HG03439 (cell line): ENCODE data around the gene SGCE.
"Not testable (repeated sequence)": the region's sequence is repeated elsewhere in the genome, so short reads cannot be mapped to it uniquely, and the experiment has no call there.

Experiments
- ATAC-seq: cut with Tn5 transposase; IDR thresholded peaks from one replicate; pipeline ENCODE4 v1.9.1; 2021; ENCODE audit warnings: mild to moderate bottlenecking, moderate library complexity; ENCODE audit not compliant: unreplicated experiment

SGCE gene, protein sequence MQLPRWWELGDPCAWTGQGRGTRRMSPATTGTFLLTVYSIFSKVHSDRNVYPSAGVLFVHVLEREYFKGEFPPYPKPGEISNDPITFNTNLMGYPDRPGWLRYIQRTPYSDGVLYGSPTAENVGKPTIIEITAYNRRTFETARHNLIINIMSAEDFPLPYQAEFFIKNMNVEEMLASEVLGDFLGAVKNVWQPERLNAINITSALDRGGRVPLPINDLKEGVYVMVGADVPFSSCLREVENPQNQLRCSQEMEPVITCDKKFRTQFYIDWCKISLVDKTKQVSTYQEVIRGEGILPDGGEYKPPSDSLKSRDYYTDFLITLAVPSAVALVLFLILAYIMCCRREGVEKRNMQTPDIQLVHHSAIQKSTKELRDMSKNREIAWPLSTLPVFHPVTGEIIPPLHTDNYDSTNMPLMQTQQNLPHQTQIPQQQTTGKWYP

DNA sequence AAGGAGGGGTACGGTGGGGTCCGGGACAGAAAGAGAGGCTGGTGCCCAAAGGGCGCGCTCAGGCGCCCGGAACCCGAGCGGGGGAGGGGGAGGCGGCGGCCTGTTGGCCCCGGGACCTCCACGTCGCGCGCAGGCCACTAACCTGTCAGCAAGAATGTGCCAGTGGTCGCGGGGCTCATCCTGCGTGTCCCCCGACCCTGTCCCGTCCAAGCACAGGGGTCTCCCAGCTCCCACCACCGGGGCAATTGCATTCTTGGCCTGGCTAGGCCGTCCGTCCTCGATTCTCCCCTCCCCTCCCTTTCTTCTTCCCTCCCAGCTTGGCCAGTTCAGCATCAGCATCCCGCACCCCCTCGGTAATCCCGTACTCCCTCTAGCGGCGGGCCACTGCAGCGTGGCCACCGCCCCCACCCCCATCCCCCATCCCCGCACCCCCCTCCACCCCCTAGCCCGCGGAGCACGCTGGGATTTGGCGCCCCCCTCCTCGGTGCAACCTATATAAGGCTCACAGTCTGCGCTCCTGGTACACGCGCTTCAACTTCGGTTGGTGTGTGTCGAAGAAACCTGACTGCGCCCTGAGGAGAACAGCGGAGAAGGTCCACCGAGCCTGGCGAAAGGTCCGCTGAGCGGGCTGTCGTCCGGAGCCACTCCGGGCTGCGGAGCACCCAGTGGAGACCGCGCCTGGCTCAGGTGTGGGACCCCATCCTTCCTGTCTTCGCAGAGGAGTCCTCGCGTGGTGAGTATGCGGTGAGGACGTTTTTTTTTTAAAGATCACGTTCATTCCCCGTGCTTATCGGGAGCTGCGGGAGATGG is at the start of gene SGCE:
Gene SGCE, minus strand, starts transcription at position 286 of the 810 bp plus-strand sequence. Its CDS starts 35 bp downstream, at position 251.
- ATAC-seq: no peak

DNA sequence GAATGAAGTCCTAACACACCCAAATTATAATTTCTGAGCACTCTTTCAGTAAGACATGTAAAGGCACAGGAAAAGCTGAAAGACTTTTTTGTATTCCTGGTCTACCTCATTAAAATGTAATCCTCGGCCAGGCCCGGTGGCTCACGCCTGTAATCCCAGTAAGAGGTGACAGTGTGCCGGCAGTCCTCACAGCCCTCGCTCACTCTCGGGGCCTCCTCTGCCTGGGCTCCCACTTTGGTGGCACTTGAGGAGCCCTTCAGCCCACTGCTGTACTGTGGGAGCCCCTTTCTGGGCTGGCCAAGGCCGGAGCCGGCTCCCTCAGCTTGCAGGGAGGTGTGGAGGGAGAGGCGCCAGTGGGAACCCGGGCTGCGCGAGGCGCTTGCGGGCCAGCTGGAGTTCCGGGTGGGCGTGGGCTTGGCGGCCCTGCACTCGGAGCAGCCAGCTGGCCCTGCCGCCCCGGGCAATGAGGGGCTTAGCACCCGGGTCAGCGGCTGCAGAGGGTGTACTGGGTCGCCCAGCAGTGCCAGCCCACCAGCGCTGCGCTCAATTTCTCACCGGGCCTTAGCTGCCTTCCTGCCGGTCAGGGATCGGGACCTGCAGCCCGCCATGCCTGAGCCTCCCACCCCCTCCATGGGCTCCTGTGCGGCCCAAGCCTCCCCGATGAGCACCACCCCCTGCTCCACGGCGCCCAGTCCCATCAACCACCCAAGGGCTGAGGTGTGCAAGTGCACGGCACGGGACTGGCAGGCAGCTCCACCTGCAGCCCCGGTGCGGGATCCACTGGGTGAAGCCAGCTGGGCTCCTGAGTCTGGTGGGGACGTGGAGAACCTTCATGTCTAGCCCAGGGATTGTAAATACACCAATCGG is 49.5 kb upstream of the SGCE start:
- not testable (repeated sequence) for ATAC-seq

- no peak for ATAC-seq
Measured at GRCh38 chr7:94701555-94701973, 45.6 kb upstream of the SGCE start.

GRCh38 chr7:94700926-94701554 is 45.1 kb upstream of the SGCE start:
- ATAC-seq: no peak

GRCh38 chr7:94698275-94698674 is 42.3 kb upstream of the SGCE start:
- no peak for ATAC-seq

GRCh38 chr7:94697035-94697974 is 41.4 kb upstream of the SGCE start:
- no peak for ATAC-seq

- ATAC-seq: no peak
Measured at GRCh38 chr7:94687810-94688209, 31.9 kb upstream of the SGCE start.

DNA sequence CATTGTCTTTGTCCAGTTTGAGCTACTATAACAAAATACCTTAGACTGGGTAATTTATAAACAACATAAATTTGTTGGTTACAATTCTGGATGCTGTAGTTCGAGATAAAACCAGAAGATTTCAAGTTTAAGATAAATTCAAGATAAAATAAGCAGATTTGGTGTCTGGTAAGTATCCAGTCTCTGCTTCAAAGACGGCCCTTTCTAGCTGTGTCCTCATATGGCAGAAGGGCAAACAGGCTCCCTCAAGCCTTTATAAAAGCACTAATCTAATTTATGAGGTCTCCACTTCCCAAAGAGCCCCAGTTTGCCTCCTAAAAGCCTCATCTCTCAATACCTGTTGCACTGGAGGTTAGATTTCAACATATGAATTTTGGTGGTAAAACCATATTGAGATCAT is 31.1 kb upstream of the SGCE start:
- ATAC-seq: no peak

DNA sequence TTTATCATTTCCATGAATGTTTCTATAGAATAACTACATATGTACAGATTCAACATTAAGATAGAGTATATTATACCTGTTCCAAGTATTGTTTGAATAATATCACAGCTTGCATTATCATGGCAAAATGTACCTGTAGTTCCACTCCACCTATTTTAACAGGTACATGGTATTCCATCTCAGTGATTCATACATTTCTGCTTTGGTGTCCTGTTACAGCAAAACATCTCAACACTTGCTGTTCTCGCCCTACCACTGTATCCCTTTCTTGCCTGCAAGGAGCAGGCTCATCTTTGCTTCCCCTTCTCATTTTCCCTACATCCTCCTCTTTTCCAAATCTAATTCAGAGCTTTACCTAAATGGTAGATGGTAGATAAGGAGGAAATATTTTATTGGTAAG is 27.1 kb upstream of the SGCE start:
- no peak for ATAC-seq

DNA sequence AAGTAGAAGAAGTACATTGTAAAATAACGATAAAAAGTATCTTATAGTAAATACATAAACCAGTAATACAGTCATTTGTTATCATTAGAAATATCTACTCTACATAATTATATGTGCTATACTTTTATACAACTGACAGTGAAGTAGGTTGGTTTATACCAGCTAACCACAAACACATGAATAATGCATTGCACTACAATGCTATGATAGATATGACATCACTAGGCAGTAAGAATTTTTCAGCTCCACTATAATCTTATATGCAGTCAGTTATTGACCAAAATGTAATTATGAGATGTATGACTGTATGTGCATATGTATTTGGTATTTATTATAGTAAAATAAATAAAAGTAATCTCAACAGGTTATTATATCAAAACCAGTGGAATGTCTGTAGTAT is 23.4 kb upstream of the SGCE start:
- ATAC-seq: no peak

GRCh38 chr7:94676431-94676830 is 20.5 kb upstream of the SGCE start:
- no peak for ATAC-seq

DNA sequence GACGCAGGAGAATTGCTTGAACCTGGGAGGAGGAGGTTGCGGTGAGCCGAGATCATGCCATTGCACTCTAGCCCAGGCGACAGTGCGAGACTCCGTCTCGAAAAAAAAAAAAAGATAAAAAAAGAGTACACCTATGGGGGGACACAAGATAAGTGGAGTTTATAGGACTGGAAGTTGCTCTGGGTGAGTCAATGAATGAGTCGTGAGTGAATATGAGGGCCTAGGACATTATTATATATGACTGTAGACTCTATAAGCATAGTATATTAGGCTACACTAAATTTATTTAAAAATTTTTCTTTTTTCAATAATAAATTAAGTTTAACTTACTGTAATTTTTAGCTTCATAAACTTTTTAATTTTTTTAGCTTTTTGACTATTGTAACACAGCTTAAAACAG is 19.4 kb upstream of the SGCE start:
- ATAC-seq: no peak

DNA sequence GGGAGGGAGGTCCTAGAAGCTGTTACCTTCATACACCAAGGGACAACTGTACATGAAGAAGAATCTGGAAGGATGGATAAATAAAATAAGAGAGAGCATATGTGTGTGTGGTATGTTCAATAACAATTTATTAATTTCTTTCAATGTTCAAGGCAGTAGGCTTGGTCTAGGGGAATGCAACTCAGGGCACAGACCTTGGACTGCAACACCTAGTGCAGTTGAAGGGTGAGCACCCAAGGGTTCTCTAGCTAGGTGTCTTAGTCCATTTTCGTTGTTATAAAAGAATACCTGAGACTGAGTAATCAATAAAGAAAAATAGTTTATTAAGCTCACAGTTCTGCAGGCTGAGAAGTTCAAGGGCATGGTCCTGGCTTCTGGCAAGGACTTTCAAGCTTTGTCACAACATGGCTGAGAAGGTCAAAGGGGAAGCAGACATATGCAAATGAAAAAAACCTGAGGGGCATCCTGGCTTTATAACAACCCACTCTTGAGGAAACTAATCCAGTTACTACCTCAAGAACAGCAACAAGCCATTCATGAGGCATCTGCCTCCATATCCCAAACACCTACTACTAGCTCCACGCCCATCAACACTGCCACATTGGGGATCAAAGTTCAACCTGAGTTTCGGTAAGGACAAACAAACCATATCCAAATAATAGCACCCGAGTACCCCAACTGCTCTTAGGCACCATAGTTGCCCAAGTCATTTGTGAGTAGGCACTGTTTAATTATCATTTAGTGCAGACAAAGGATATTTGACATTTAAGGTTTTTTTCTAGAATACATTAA is 15.7 kb upstream of the SGCE start:
- no peak for ATAC-seq

DNA sequence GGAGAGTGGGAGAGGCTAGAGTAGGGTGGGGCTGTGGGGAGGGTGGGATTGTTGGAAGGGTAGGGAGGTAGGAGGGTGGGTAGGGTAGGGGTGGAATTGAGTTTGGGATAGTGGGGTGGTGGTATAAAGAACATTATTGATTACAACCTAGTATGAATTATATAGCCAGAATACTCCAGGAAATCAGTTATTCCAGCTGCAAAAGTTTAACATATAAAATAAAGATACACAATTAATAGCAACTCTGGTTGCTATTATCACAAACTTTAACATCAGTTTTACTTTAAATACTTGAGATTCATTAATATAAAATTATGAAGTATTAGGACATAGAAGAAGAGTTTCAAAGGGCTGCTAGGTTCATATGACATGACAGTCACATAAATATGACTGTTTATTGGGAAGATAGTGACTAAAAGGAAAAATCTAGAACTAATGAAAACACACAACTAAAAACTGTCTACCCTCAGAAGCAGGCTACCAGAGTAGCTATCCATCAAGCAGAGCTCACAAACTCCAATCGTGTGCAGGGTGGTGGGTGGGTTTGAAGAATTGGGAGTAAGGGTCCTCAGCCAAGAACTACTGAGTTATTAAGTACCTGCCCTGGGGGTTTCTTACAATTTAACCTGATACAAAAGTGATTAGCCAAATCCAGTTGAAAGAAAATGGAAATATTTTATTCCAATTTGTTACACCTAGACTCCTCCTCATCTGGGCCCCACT is 14.0 kb upstream of the SGCE start:
- no peak for ATAC-seq

- no peak for ATAC-seq
Measured at GRCh38 chr7:94666879-94667587, 11.1 kb upstream of the SGCE start.

- no peak for ATAC-seq
Measured at GRCh38 chr7:94665426-94665825, 9.5 kb upstream of the SGCE start.

DNA sequence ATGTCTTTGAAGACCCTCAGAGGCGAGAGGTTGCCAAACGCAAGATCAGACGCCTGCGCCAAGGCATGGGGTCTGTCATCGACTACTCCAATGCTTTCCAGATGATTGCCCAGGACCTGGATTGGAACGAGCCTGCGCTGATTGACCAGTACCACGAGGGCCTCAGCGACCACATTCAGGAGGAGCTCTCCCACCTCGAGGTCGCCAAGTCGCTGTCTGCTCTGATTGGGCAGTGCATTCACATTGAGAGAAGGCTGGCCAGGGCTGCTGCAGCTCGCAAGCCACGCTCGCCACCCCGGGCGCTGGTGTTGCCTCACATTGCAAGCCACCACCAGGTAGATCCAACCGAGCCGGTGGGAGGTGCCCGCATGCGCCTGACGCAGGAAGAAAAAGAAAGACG is 8.1 kb upstream of the SGCE start:
- ATAC-seq: no peak
